NCI-H345 (cell line): ENCODE results near the gene ADAMTS14.
"Not testable (repeated sequence)": the region's sequence is repeated elsewhere in the genome, so short reads cannot be mapped to it uniquely, and the experiment has no call there.

Source experiments
- DNase-seq: peaks from one replicate; lab custom pipeline; 2025; lab: John Stamatoyannopoulos, UW

ADAMTS14 gene, protein sequence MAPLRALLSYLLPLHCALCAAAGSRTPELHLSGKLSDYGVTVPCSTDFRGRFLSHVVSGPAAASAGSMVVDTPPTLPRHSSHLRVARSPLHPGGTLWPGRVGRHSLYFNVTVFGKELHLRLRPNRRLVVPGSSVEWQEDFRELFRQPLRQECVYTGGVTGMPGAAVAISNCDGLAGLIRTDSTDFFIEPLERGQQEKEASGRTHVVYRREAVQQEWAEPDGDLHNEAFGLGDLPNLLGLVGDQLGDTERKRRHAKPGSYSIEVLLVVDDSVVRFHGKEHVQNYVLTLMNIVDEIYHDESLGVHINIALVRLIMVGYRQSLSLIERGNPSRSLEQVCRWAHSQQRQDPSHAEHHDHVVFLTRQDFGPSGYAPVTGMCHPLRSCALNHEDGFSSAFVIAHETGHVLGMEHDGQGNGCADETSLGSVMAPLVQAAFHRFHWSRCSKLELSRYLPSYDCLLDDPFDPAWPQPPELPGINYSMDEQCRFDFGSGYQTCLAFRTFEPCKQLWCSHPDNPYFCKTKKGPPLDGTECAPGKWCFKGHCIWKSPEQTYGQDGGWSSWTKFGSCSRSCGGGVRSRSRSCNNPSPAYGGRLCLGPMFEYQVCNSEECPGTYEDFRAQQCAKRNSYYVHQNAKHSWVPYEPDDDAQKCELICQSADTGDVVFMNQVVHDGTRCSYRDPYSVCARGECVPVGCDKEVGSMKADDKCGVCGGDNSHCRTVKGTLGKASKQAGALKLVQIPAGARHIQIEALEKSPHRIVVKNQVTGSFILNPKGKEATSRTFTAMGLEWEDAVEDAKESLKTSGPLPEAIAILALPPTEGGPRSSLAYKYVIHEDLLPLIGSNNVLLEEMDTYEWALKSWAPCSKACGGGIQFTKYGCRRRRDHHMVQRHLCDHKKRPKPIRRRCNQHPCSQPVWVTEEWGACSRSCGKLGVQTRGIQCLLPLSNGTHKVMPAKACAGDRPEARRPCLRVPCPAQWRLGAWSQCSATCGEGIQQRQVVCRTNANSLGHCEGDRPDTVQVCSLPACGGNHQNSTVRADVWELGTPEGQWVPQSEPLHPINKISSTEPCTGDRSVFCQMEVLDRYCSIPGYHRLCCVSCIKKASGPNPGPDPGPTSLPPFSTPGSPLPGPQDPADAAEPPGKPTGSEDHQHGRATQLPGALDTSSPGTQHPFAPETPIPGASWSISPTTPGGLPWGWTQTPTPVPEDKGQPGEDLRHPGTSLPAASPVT

DNA sequence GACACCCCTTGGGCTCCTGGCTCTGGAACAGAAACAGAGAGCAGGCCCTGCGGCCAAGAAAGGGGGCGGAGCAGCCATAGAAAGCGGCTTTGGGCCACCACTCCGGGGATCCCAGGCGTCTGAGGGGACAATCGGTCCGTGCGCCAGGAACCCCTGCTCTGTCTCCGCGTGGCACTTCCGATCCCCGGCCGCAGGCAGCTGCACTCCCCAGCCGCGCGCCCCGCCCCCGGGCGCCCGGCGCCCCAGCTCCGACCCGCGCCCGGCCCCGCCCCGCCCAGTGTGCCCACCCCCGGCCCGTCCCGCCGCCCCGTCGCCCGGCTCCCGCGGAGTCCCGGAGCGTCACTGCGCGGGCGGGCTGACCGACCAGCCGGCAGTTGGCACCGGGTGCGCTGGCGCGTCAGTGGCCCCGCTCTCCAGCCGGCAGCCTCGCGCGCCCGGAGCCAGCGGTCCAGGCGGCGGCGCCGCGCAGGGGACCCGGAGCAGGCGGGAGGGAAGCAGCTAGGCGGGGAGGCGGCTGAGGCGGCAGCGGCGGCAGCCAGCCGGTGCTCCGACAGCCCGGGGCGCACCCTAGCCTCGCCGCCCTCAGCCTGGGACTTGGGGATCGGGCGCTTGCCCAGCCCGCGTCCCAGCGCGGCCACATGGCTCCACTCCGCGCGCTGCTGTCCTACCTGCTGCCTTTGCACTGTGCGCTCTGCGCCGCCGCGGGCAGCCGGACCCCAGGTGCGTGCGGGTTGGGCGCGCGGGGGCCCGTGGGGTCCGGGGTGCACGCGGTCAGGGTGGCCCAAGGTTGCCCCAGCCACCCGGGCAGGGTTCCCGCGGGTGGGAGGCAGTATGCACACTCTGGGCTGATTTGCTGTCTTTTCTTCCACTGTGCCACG lies at the start of gene ADAMTS14:
Gene ADAMTS14, plus strand, starts transcription at position 342 of the 878 bp plus-strand sequence. Its CDS starts 297 bp downstream, at position 639.
- DNase-seq, result peak; percentile 40

DNA sequence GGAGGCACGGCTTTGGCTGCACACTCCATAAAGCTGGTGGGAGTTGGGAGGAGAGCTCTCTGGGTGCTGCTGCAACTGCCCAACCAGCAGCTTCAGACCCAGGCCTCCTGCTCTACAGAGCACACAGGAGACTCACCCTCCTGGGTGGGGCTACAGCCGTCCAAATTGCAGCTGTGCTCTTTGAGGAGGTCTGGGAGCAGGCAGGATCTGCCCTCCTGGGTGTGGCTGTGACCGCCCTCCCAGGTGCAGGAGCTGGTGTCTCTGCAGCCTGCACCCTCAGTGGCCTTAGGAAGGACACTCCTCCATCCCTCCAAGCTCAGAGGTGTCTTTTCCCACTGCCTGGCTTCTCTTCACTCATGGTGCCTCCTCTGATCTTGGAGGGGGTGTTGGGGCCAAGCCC lies 49.8 kb upstream of the ADAMTS14 start:
- DNase-seq, result no peak

DNA sequence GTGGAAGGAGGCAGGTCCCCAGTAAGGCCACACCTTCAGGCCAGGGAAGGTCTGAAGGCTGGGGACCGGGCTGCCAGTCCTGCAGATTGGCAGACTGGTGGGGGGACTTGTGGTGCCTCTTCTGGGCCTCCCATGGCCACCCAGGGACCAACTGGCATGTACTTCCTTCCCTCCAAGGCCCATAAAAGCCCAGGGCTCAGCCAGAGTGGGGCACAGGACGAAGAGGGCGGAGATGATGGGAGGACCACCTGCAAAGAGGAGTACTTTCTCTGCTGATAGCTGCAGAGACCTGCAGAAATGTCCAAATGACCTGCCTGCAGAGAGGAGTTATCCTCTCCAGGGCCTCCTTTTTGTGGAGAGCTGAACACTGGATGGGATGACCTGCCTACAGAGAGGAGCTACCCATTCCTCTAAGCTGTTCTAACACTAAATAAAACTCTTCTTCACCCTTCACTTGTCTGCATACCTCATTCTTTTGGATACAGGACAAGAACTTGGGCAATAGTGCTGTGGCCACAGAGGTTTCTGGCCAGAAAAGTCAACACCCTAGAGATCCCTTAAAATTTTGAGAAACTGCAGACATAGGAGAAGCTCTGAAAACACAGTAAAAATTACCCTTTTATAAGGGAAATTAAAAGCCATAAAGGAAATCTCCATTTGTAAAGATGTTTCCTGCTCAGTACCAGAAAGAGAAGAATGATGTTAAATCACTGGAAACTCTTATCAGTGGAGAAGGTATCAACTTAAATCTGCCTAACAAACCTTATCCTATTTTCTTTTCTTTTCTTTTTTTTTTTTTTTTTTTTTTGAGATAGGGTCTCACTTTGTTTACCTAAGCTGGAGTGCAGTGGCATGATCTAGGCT lies 49.1 kb upstream of the ADAMTS14 start:
- no peak for DNase-seq

DNA sequence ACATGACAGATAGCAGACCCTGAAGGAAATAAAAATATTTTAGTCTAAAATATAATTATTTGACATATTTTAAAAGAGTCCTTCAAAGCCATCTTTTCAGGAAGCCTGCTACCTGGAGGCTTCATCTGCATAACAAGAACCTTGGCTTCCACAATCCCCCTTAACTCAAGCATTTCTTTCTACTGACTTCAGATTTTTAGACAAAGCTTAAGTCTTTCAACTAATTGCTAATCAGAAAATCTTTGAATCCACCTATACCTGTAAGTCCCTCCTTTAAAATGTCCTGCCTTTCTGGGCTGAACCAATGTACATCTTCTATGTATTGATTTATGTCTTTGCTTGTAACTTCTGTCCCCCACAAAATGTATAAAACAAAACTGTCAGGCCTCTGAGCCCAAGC lies 46.2 kb upstream of the ADAMTS14 start:
- DNase-seq, result no peak

DNA sequence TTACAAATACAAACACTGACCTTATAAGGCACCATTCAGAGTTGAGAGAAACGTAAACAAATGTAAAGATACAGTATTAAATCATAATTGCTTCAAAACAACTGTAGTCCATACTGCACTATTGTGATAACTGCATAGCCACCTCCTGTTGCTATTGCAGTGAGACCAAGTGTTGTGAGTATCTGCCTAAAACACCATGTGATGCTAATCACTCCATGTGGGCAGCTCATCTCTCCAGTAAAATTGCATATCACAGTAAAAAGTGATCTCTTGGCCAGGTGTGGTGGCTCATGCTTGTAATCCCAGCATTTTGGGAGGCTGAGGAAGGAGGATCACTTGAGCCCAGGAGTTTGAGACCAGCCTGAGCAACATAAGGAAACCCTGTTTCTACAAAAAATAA lies 43.0 kb upstream of the ADAMTS14 start:
- DNase-seq, result no peak

DNA sequence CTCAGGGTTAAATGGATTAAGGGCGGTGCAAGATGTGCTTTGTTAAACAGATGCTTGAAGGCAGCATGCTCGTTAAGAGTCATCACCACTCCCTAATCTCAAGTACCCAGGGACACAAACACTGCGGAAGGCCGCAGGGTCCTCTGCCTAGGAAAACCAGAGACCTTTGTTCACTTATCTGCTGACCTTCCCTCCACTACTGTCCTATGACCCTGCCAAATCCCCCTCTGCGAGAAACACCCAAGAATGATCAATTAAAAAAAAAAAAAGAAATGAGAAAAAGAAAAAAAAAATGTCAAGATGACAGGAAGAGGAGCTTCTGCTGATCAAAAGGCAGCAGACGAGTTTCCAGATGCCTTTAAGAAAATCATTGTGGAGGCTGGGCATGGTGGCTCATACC lies 40.6 kb upstream of the ADAMTS14 start:
- not testable (repeated sequence) for DNase-seq

DNA sequence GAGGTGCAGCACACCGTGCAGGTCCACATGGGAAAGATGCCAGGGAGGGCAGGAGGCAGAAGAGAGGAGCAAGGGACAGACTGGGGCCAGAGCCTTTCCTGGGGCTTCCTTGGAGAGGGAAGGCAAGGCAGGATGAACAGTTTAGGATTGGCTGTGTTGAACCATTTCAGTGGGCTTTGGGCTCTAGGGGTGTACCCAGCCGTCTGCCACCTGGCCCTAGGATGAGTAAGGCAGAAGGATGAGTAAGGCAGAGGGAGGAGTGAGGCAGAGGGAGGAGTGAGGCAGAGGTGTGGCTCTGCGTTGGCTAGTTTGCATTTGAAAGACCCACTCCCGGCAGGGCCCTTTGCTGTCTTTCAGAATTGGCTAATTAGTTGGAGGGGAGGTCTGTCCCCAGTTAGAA lies 38.3 kb upstream of the ADAMTS14 start:
- DNase-seq, result no peak

DNA sequence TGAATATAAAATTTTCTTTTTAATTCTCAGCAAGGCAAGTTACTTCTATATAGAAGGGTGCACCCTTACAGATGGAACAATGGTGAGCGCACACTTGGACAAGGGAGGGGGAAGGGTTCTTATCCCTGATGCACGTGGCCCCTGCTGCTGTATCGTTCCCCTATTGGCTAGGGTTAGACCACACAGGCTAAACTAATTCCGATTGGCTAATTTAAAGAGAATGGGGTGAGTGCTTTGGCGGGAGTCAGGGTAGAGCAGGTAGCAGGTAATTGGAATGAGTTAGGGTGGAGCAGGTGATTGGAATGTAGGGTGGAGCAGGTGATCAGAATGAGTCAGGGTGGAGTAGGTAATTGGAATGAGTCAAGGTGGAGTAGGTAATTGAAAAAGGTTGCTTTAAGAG lies 37.8 kb upstream of the ADAMTS14 start:
- DNase-seq, result not testable (repeated sequence)

DNA sequence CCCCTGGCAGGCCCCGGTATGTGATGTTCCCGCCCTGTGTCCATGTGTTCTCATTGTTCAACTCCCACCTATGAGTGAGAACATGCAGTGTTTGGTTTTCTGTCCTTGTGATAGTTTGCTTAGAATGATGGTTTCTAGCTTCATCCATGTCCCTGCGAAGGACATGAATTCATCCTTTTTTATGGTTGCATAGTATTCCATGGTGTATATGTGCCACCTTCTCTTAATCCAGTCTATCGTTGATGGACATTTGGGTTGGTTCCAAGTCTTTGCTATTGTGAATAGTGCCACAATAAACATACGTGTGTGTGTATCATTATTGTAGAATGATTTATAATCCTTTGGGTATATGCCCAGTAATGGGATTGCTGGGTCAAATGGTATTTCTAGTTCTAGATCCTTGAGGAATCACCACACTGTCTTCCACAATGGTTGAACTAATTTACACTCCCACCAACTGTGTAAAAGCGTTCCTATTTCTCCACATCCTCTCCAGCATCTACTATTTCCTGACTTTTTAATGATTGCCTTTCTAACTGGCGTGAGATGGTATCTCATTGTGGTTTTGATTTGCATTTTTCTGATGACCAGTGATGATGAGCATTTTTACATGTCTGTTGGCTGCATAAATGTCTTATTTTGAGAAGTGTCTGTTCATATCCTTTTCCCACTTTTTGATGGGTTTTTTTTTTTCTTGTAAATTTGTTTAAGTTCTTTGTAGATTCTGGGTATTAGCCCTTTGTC lies 32.5 kb upstream of the ADAMTS14 start:
- DNase-seq, result not testable (repeated sequence)

DNA sequence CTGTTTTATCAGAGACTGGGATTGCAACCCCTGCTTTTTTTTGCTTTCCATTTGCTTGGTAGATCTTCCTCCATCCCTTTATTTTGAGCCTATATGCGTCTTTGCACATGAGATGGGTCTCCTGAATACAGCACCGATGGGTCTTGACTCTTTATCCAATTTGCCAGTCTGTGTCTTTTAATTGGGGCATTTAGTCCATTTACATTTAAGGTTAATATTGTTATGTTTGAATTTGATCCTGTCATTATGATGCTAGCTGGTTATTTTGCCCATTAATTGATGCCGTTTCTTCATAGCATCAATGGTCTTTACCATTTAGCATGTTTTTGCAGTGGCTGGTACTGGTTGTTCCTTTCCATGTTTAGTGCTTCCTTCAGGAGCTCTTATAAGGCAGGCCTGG lies 29.0 kb upstream of the ADAMTS14 start:
- not testable (repeated sequence) for DNase-seq

DNA sequence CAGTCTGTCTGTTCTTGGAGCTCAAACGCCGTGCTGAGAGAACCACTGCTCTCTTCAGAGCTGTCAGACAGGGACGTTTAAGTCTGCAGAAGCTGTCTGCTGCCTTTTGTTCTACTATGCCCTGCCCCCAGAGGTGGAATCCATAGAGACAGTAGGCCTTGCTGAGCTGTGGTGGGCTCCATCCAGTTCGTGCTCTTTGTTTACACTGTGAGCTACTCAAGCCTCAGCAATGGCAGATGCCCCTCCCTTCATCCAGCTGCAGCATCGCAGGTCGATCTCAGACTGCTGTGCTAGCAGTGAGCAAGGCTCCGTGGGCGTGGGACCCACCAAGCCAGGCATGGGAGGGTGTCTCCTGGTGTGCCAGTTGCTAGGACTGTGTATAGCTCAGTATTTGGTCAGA lies 27.3 kb upstream of the ADAMTS14 start:
- DNase-seq, result peak; percentile 13

DNA sequence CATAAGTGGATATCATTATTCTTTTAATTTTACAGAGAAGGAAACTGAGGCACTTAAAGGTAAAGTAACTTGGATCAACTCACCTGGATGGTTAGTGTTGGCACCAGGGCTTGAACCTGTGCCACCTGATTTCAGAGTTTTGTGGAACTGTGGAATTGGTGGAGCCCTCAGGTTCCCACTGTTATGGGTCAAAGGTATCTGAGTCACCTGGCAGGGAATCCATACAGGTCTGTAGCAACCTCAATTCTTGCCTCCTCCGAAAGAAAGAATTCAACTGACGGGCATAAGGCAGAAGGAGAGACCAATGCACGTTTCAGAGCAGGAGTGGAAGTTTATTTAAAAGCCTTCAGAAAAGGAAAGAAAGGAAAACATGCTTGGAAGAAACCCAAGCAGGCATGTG lies 25.2 kb upstream of the ADAMTS14 start:
- no peak for DNase-seq

DNA sequence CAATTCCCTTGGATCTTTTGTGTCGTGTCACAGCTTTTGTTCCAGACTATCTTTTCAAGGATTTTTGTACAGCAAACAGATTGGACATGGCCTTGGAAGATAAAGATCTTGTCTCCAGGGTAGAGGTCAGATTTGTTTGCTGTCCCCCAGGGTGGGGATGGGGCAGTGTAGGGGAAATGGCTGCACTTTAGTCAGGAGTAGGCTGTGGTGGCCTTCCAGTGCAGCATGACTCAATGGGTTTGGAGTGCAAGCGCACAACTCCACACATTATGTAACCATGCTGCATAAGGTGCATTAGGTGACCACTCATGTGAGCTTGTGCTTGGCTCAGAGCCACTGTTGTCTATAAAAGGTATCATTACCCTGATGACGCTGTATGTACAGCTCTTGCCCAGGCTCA lies 23.9 kb upstream of the ADAMTS14 start:
- no peak for DNase-seq

DNA sequence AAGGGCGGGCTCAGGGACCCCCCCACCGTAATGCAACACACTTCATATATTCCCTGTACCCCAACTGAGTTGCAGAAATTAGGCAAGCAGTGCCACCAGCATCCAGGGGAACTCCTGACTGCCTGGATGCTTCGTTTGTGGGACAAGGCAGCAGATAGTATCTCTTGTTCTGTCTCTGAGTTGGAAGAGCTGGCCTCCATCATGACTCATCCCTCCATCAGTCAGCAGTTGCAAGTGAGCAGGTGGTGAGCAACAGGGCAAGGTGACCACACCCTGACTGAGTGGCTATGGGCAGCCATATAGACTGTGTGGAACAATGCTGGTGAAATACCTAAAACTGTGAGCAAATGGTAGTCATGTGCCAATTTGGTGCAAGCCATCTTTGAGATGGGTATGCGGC lies 22.8 kb upstream of the ADAMTS14 start:
- DNase-seq, result no peak

DNA sequence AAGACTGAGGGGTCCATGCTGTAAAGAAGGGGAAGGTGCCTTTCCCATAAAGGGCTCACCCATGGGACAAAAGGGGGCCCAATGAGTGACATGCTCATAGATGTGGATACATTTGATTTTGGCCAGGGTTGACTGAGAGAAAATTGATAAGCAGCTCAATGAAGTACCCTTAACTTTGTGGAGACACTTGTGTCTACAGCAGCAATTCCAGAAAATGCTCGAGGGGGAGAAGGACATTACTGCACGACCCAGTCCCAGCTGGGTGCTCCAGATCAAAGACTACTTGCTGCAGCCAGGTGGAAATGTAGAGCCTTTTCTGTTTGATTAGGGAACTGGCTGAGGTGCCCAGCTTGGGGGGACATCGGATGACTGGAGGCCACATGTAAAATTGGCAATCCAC lies 22.2 kb upstream of the ADAMTS14 start:
- no peak for DNase-seq

DNA sequence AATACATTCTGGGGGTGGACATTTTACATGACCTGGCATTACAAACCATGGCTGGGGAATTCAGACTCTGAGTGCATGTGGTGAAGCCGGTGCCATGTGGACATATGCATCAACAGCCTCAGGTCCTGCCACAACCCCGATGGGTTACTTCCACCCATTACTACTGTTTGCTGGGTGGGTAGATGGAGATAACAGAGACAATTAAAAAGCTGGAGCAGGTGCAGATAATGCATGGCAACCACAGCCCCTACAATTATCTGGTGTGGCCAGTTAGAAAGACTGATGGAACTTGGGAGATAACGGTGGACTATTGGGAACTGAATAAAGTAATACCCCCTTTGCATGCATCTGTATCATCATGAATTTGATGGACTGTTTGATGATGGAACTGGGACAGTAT lies 21.6 kb upstream of the ADAMTS14 start:
- DNase-seq, result no peak

DNA sequence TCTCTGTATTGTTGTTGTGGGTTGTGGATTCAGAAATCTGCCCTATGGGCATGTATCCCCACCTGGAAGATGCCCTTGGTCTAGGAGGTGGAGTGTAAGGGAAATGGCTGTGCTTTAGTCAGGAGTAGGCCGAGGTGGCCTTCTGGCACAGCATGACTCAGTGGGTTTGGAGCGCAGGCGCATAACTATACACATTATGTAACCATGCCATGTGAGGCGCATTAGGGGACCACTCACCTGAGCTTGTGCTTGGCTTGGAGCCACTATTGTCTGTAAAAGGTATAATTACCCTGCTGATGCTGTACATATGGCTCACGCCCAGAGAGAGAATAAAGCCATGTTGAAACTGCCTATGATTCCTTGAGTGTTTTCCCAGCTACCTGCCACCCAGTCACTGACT lies 20.6 kb upstream of the ADAMTS14 start:
- DNase-seq, result no peak

DNA sequence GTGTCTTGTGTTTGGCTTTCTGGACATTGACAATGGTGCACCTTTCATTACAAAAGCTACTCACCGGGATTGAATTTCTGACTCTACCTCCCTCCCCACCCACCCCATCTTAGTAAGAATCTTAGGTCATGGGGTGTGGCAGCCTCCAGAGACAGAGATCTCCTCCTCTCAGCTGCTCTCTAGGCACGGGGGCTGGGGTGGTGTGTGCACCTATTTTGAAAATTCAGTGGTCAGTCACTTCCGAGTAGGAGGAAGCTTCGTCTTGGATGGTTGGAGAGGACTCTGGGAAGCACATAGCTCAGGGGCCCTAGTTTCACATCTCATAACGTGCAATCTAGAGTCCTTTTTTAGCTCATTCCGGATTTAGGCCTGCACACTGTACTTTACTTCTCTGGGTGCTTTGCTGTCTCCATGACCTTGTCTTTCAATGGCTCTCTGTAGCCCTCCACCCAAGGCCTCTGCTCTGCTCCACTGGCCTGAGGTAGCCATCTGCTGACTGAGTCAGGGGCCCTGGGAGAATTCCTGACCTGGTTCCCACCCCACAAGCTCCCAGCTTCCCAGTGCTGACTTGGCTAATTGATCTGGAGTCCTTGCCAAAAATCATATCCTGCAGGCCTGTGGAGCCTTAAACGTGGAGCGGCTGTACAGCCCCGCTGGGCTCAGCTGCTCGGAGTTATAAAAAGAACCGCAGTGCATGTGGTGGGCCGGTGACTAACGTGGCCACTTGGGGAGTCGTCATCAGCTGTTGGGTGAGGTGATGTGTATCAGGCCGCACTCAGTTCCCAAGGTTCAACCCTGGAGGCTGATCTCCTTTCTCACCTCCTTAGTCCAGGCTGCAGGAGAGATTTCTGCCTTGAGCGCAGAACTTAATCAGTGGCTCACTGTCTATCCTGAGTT lies 19.3 kb upstream of the ADAMTS14 start:
- no peak for DNase-seq

DNA sequence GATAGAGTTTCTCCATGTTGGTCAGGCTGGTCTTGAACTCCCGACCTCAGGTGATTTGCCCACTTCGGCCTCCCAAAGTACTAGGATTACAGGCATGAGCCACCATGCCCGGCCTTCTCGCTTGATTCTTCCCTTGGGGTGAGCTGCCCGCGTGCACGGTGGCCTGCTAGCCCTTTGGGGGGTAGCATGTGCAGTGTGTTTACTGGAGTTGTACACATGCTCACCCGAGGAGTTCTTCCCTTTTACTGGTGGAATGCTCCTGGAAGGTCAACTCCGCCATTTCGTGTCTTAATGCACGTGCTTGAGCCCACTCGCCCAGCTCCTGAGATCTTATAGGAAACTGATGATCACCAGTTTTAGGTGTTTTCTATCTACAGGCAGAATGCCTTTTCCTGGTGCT lies 17.0 kb upstream of the ADAMTS14 start:
- DNase-seq, result no peak
